ENCODE measurements around the gene HNF1A.

- no peak for TF ChIP-seq POLR2A (IDR thresholded peaks at IDR 0.05; ENCODE audit: low read depth, low read length)
- TF ChIP-seq TAF1 (IDR thresholded peaks at IDR 0.05; ENCODE audit: borderline replicate concordance, low read depth, low read length), result no peak
Measured at GRCh38 chr12:120988658-120989057, 10.3 kb downstream of the HNF1A start.
